OCI-LY7 (cell line): ENCODE data around the gene HPSE.

Experiments
- CTCF ChIP-seq: fragments of 200-600 bp; sonication (generic); conservative IDR thresholded peaks from 2 replicates; pipeline ENCODE4 v1.5.1; 2014; ENCODE audit warnings: mild to moderate bottlenecking, antibody characterized with exemption, low read length, moderate library complexity, mixed read lengths
- EZH2phosphoT487 ChIP-seq: fragments of 200-600 bp; sonication (generic); IDR thresholded peaks from 2 replicates; pipeline ENCODE4 v1.6.1; 2018; ENCODE audit warnings: low read depth, borderline replicate concordance, mild to moderate bottlenecking, mixed run types, antibody characterized with exemption, low read length, moderate library complexity, mixed read lengths

GRCh38 chr4:83381173-83381572, 46.5 kb upstream of the HPSE start:
- TF ChIP-seq CTCF: no peak
- no peak for TF ChIP-seq EZH2phosphoT487
